SU-DHL-6 (cell line): ENCODE data around the gene LATS1.

ENCODE experiments used
- EZH2phosphoT487 ChIP-seq: fragments of 200-600 bp; sonication (generic), shearing (Covaris generic); conservative IDR thresholded peaks from 2 replicates; pipeline ENCODE4 v1.6.1; 2018; ENCODE audit warnings: mild to moderate bottlenecking, antibody characterized with exemption, low read length, moderate library complexity, mixed read lengths
- TF ChIP-seq, protein P1 (sequence below): fragments of 200-600 bp; sonication (generic); IDR thresholded peaks from one replicate; pipeline ENCODE4 v1.5.1; 2017; ENCODE audit warnings: antibody characterized with exemption, mild to moderate bottlenecking, low read length, moderate library complexity; ENCODE audit not compliant: insufficient read depth, poor library complexity, severe bottlenecking

DNA sequence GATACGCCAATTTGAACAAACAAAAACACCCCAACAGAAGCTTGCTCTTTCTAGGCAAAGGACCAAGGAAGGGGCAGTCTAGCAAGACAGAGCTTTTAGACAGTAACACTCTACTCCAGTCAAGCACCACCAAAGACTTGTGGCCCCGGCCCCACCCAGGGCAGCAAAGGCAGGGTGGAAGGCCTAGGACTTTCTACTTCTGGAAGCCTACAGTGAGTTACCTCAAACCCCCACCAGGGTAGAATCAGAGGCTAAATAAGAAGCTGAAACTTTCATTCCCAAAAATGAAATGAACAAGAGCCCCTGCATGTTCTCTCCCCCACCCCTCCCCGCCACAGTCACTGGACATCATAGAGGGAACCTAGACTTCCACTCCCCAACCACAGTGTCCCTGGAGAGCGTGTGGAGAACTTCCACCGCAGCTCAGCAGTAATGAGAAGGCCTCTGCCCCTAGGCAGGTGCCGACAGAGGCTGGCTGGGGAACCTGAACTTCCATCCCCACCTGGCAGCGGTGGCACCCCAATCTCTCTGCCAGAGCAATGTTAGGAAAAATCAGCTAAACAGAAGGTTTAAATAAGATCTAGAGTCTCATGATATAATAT lies 109.4 kb downstream of the LATS1 start:
- TF ChIP-seq, protein P1, sequence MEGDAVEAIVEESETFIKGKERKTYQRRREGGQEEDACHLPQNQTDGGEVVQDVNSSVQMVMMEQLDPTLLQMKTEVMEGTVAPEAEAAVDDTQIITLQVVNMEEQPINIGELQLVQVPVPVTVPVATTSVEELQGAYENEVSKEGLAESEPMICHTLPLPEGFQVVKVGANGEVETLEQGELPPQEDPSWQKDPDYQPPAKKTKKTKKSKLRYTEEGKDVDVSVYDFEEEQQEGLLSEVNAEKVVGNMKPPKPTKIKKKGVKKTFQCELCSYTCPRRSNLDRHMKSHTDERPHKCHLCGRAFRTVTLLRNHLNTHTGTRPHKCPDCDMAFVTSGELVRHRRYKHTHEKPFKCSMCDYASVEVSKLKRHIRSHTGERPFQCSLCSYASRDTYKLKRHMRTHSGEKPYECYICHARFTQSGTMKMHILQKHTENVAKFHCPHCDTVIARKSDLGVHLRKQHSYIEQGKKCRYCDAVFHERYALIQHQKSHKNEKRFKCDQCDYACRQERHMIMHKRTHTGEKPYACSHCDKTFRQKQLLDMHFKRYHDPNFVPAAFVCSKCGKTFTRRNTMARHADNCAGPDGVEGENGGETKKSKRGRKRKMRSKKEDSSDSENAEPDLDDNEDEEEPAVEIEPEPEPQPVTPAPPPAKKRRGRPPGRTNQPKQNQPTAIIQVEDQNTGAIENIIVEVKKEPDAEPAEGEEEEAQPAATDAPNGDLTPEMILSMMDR: no peak
- TF ChIP-seq EZH2phosphoT487: no peak
